B cell (primary cell): ENCODE measurements around the gene CNOT4.

Experiments
- CTCF ChIP-seq: fragments of 200-600 bp; IDR thresholded peaks from one replicate; pipeline ENCODE4 v1.8.0; 2022; ENCODE audit warnings: antibody characterized with exemption, mild to moderate bottlenecking
- EZH2 ChIP-seq: IDR thresholded peaks from 2 replicates; pipeline ENCODE4 v1.6.1; 2012; ENCODE audit warnings: borderline replicate concordance, low read depth, mild to moderate bottlenecking, moderate library complexity, low read length; ENCODE audit not compliant: insufficient read depth, poor library complexity, severe bottlenecking

GRCh38 chr7:135364206-135364605 is 145.7 kb downstream of the CNOT4 start:
- TF ChIP-seq CTCF = no peak
- no peak for TF ChIP-seq EZH2
